ENCODE measurements around the gene CACNA1I. TPM values are rescaled to one million over a fixed set of nuclear protein-coding genes. Genes with fewer than 3 reads are reported as not detected.

CACNA1I gene
- total RNA-seq, 6 donors from 2014 or later, result 0.15 to 4.2 (median 0.34) TPM

- Histone ChIP-seq H3K4me3 (no peak overlapping the region), H3K27ac (no peak overlapping the region), H3K36me3 (no peaks in the 10 kb centered on the region), H3K27me3 (no peaks in the 10 kb centered on the region), H3K4me1 (no peaks in the 10 kb centered on the region), H3K9me3 (no peaks in the 10 kb centered on the region)
- DNase-seq (no peak), ATAC-seq (ENCODE audit: low FRiP score in 2 of 2) (no peak)
- 89 to 91% methylated on average over 10 of the region's 10 CpGs for WGBS, 2 donors
- TF ChIP-seq EP300 (IDR thresholded peaks at IDR 0.05), result no peak
- TF ChIP-seq, protein P1, sequence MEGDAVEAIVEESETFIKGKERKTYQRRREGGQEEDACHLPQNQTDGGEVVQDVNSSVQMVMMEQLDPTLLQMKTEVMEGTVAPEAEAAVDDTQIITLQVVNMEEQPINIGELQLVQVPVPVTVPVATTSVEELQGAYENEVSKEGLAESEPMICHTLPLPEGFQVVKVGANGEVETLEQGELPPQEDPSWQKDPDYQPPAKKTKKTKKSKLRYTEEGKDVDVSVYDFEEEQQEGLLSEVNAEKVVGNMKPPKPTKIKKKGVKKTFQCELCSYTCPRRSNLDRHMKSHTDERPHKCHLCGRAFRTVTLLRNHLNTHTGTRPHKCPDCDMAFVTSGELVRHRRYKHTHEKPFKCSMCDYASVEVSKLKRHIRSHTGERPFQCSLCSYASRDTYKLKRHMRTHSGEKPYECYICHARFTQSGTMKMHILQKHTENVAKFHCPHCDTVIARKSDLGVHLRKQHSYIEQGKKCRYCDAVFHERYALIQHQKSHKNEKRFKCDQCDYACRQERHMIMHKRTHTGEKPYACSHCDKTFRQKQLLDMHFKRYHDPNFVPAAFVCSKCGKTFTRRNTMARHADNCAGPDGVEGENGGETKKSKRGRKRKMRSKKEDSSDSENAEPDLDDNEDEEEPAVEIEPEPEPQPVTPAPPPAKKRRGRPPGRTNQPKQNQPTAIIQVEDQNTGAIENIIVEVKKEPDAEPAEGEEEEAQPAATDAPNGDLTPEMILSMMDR (IDR thresholded peaks at IDR 0.05), result no peak
- no peak for TF ChIP-seq POLR2AphosphoS5 (IDR thresholded peaks at IDR 0.05)
- no peak for TF ChIP-seq POLR2A (IDR thresholded peaks at IDR 0.05)
Observed at GRCh38 chr22:39723463-39723862, 152.9 kb downstream of the CACNA1I start.

DNA sequence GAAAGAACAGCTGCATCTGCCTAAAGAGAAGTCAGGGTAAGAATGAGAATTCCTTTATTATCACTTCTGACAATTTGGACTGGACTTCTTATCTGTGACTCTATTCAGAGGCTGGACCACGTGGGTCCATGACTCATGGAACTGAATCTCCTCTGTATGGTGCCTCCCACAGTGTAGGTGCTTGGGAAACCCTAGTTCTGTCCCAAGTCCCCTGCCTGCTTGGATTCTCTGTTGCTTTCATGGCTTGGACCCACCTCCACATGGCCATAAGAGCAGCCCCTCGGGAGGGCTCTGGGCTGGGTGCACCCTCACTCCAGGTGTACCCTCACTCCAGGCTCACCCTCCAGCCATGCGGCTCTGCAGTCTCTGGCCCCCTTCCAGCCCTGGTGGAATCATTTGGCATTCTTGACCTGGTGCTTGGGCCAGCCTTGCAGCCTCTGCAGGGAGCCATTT, 153.4 kb downstream of the CACNA1I start:
- no peak overlapping the region for H3K27ac ChIP-seq
- WGBS, 2 donors, result 82 to 84% methylated on average over 3 of the region's 3 CpGs
- no peaks in the 10 kb centered on the region for H3K9me3 ChIP-seq
- DNase-seq, result no peak
- TF ChIP-seq EP300 (IDR thresholded peaks at IDR 0.05) (no peak), POLR2AphosphoS5 (IDR thresholded peaks at IDR 0.05) (no peak), POLR2A (IDR thresholded peaks at IDR 0.05) (no peak)
- TF ChIP-seq, protein P1 (IDR thresholded peaks at IDR 0.05), result no peak
- no peaks in the 10 kb centered on the region for H3K4me1 ChIP-seq
- no peak for ATAC-seq (ENCODE audit: low FRiP score in 2 of 2)
- no peaks in the 10 kb centered on the region for H3K36me3 ChIP-seq
- no peaks in the 10 kb centered on the region for H3K27me3 ChIP-seq
- H3K4me3 ChIP-seq, result no peak overlapping the region

- ATAC-seq (ENCODE audit: low FRiP score in 2 of 2) (no peak), DNase-seq (no peak)
- H3K4me1 ChIP-seq, result no peaks in the 10 kb centered on the region
- H3K4me3 ChIP-seq, result no peak overlapping the region
- TF ChIP-seq POLR2A (IDR thresholded peaks at IDR 0.05) (no peak), EP300 (IDR thresholded peaks at IDR 0.05) (no peak), POLR2AphosphoS5 (IDR thresholded peaks at IDR 0.05) (no peak)
- TF ChIP-seq, protein P1 (IDR thresholded peaks at IDR 0.05), result no peak
- H3K27ac ChIP-seq, result no peak overlapping the region
- WGBS, 2 donors, result 91 to 94% methylated on average over 4 of the region's 4 CpGs
- no peaks in the 10 kb centered on the region for H3K27me3 ChIP-seq
- H3K9me3 ChIP-seq, result no peaks in the 10 kb centered on the region
- H3K36me3 ChIP-seq, result no peaks in the 10 kb centered on the region
Observed at GRCh38 chr22:39724390-39724789, 153.8 kb downstream of the CACNA1I start.

GRCh38 chr22:39724857-39725256, 154.3 kb downstream of the CACNA1I start:
- H3K27ac ChIP-seq, result no peak overlapping the region
- H3K27me3 ChIP-seq, result no peaks in the 10 kb centered on the region
- no peak for TF ChIP-seq POLR2AphosphoS5 (IDR thresholded peaks at IDR 0.05)
- TF ChIP-seq, protein P1 (IDR thresholded peaks at IDR 0.05), result no peak
- TF ChIP-seq POLR2A (IDR thresholded peaks at IDR 0.05), result no peak
- no peak for TF ChIP-seq EP300 (IDR thresholded peaks at IDR 0.05)
- H3K4me1 ChIP-seq, result no peaks in the 10 kb centered on the region
- no peaks in the 10 kb centered on the region for H3K36me3 ChIP-seq
- WGBS, 2 donors, result 64 to 85% methylated on average over 1 to 9 of the region's 9 CpGs
- no peak overlapping the region for H3K4me3 ChIP-seq
- DNase-seq (no peak), ATAC-seq (ENCODE audit: low FRiP score in 2 of 2) (no peak)
- H3K9me3 ChIP-seq, result no peaks in the 10 kb centered on the region

GRCh38 chr22:39725351-39726035, 154.9 kb downstream of the CACNA1I start:
- Histone ChIP-seq H3K4me1 (no peaks in the 10 kb centered on the region), H3K27me3 (no peaks in the 10 kb centered on the region), H3K9me3 (no peaks in the 10 kb centered on the region), H3K36me3 (no peaks in the 10 kb centered on the region), H3K4me3 (no peak overlapping the region), H3K27ac (no peak overlapping the region)
- DNase-seq, result no peak
- no peak for ATAC-seq (ENCODE audit: low FRiP score in 2 of 2)
- 77 to 78% methylated on average over 7 to 9 of the region's 9 CpGs for WGBS, 2 donors
- TF ChIP-seq POLR2AphosphoS5 (IDR thresholded peaks at IDR 0.05), result no peak
- TF ChIP-seq POLR2A (IDR thresholded peaks at IDR 0.05), result no peak
- TF ChIP-seq, protein P1 (IDR thresholded peaks at IDR 0.05), result no peak
- TF ChIP-seq EP300 (IDR thresholded peaks at IDR 0.05), result no peak
